Activated T-cell treated with anti-CD3 and anti-CD28 coated beads, Interleukin-2, amount 50 U/mL, for 48 hours (primary cell): Measurements from ENCODE around the gene PAGE2.
"Not testable (repeated sequence)": the region's sequence is repeated elsewhere in the genome, so short reads cannot be mapped to it uniquely, and the experiment has no call there.

Source experiments
- DNase-seq, 2 experiments: peaks; one replicate each; pipeline ENCODE4 v3.0.0-alpha.2; 2020

Gene PAGE2

GRCh38 chrX:55127692-55128091, 38.9 kb downstream of the PAGE2 start:
- DNase-seq = no peak

- no peak for DNase-seq
Measured at GRCh38 chrX:55129361-55129760, 40.5 kb downstream of the PAGE2 start.

GRCh38 chrX:55130481-55130880, 41.7 kb downstream of the PAGE2 start:
- DNase-seq = no peak

- DNase-seq = no peak
Measured at GRCh38 chrX:55132416-55132815, 43.6 kb downstream of the PAGE2 start.

- peak; percentile 25 to 28 for DNase-seq
Measured at GRCh38 chrX:55135171-55135570, 46.4 kb downstream of the PAGE2 start.

GRCh38 chrX:55140800-55141199, 52.0 kb downstream of the PAGE2 start:
- DNase-seq = not testable (repeated sequence)
